ENCODE data around the gene GRK5.
"Not testable (repeated sequence)": the region's sequence is repeated elsewhere in the genome, so short reads cannot be mapped to it uniquely, and the experiment has no call there.

Gene GRK5

GRCh38 chr10:119207366-119207666 is at the start of gene GRK5:
GRK5 (plus strand) TSS chr10:119207571; CDS start chr10:119207918, 347 bp downstream.
- peak; percentile 77 to 93 (median 88) for DNase-seq (ENCODE audit: low read depth in 4 of 4, low spot score in 1 of 4)

GRCh38 chr10:119159332-119159731 is 48.0 kb upstream of the GRK5 start:
- no peak for DNase-seq (ENCODE audit: low read depth in 4 of 4, low spot score in 1 of 4)

GRCh38 chr10:119161680-119162451 is 45.5 kb upstream of the GRK5 start:
- no peak for DNase-seq (ENCODE audit: low read depth in 4 of 4, low spot score in 1 of 4)

GRCh38 chr10:119162452-119163092 is 44.8 kb upstream of the GRK5 start:
- DNase-seq (ENCODE audit: low read depth in 4 of 4, low spot score in 1 of 4), result no peak

- peak; percentile 49 to 73 (median 62) for DNase-seq (ENCODE audit: low read depth in 4 of 4, low spot score in 1 of 4)
Measured at GRCh38 chr10:119165171-119166117, 41.9 kb upstream of the GRK5 start, which contains the start of gene SFXN4. SFXN4 (minus strand) TSS chr10:119165714; CDS start chr10:119165647, 67 bp downstream.

- DNase-seq (ENCODE audit: low read depth in 4 of 4, low spot score in 1 of 4), result no peak
Measured at GRCh38 chr10:119166118-119166500, 41.3 kb upstream of the GRK5 start.

GRCh38 chr10:119166564-119166963 is 40.8 kb upstream of the GRK5 start:
- no peak for DNase-seq (ENCODE audit: low read depth in 4 of 4, low spot score in 1 of 4)

GRCh38 chr10:119167041-119167440 is 40.3 kb upstream of the GRK5 start:
- no peak for DNase-seq (ENCODE audit: low read depth in 4 of 4, low spot score in 1 of 4)

GRCh38 chr10:119174109-119174508 is 33.3 kb upstream of the GRK5 start:
- no peak for DNase-seq (ENCODE audit: low read depth in 4 of 4, low spot score in 1 of 4)

- no peak for DNase-seq (ENCODE audit: low read depth in 4 of 4, low spot score in 1 of 4)
Measured at GRCh38 chr10:119176166-119176565, 31.2 kb upstream of the GRK5 start.

GRCh38 chr10:119177708-119178371 is 29.5 kb upstream of the GRK5 start:
- DNase-seq (ENCODE audit: low read depth in 4 of 4, low spot score in 1 of 4), result peak in 3 of 4 experiments; percentile 7 to 28 (median 20)

- peak; percentile 76 to 96 (median 90) for DNase-seq (ENCODE audit: low read depth in 4 of 4, low spot score in 1 of 4)
Measured at GRCh38 chr10:119178372-119179119, 28.8 kb upstream of the GRK5 start, which contains the start of gene PRDX3. PRDX3 (minus strand) TSS chr10:119178812; CDS start chr10:119178790, 22 bp downstream.

- not testable (repeated sequence) for DNase-seq (ENCODE audit: low read depth in 4 of 4, low spot score in 1 of 4)
Measured at GRCh38 chr10:119180850-119181400, 26.4 kb upstream of the GRK5 start.

- DNase-seq (ENCODE audit: low read depth in 4 of 4, low spot score in 1 of 4), result no peak
Measured at GRCh38 chr10:119183664-119184412, 23.5 kb upstream of the GRK5 start.

- DNase-seq (ENCODE audit: low read depth in 4 of 4, low spot score in 1 of 4), result no peak
Measured at GRCh38 chr10:119189811-119190282, 17.5 kb upstream of the GRK5 start.

- no peak for DNase-seq (ENCODE audit: low read depth in 4 of 4, low spot score in 1 of 4)
Measured at GRCh38 chr10:119190353-119190752, 17.0 kb upstream of the GRK5 start.

GRCh38 chr10:119190954-119191785 is 16.2 kb upstream of the GRK5 start:
- no peak for DNase-seq (ENCODE audit: low read depth in 4 of 4, low spot score in 1 of 4)

- DNase-seq (ENCODE audit: low read depth in 4 of 4, low spot score in 1 of 4), result no peak
Measured at GRCh38 chr10:119191881-119192280, 15.5 kb upstream of the GRK5 start.

All from stimulated activated CD4-positive, alpha-beta T cell treated with anti-CD3 and anti-CD28 coated beads, Interleukin-1b, Interleukin-23, amount 100 ng/mL, for 24 hours (primary cell).